Astrocyte (in vitro differentiated cells and primary cell): ENCODE measurements around the gene CTIF. TPM values are rescaled to one million over a fixed set of nuclear protein-coding genes. Genes with fewer than 3 reads are reported as not detected.

Experiments
- DNase-seq: peaks from one replicate; pipeline ENCODE4 v3.0.0-alpha.2; 2010; ENCODE audit warnings: low read depth
- FAIRE-seq: peaks from 2 replicates; lab custom pipeline; 2011; peaks lifted over from hg19 to GRCh38; lab: Jason Lieb, UNC
- H2AFZ ChIP-seq: 2 replicates; pipeline ENCODE4 v1.6.0; 2012; ENCODE audit warnings: low read depth, low read length, inconsistent platforms
- H3K27ac ChIP-seq: 2 replicates; pipeline ENCODE4 v1.5.1; 2011; ENCODE audit warnings: low read depth, low read length, inconsistent platforms
- H3K27me3 ChIP-seq: 2 replicates; pipeline ENCODE4 v1.6.0; 2011; ENCODE audit warnings: low read length, inconsistent platforms; ENCODE audit not compliant: insufficient read depth
- H3K36me3 ChIP-seq: 2 replicates; pipeline ENCODE4 v1.5.1; 2011; ENCODE audit warnings: low read length, inconsistent platforms; ENCODE audit not compliant: insufficient read depth
- H3K4me1 ChIP-seq: 2 replicates; pipeline ENCODE4 v1.5.1; 2011; ENCODE audit warnings: low read length, inconsistent platforms; ENCODE audit not compliant: insufficient read depth
- H3K4me2 ChIP-seq: 2 replicates; pipeline ENCODE4 v1.6.0; 2012; ENCODE audit warnings: low read length, inconsistent platforms
- H3K4me3 ChIP-seq: 2 replicates; pipeline ENCODE4 v1.5.1; 2011; ENCODE audit warnings: low read depth, mild to moderate bottlenecking, low read length, inconsistent platforms; ENCODE audit not compliant: insufficient read depth
- H3K79me2 ChIP-seq: 2 replicates; pipeline ENCODE4 v1.6.0; 2012; ENCODE audit warnings: mild to moderate bottlenecking, low read length, inconsistent platforms; ENCODE audit not compliant: insufficient read depth
- H3K9ac ChIP-seq: 2 replicates; pipeline ENCODE4 v1.6.0; 2012; ENCODE audit warnings: mild to moderate bottlenecking, low read length, inconsistent platforms
- H3K9me3 ChIP-seq: 2 replicates; pipeline ENCODE4 v1.5.1; 2012; ENCODE audit warnings: low read depth, mild to moderate bottlenecking, low read length, inconsistent platforms; ENCODE audit not compliant: insufficient read depth
- H4K20me1 ChIP-seq: 2 replicates; pipeline ENCODE4 v1.6.0; 2012; ENCODE audit warnings: low read length, inconsistent platforms; ENCODE audit not compliant: insufficient read depth
- H3K27ac Mint-ChIP-seq: one replicate; pipeline ENCODE4 v1.8.0; 2021; ENCODE audit warnings: mild to moderate bottlenecking, mixed read lengths; ENCODE audit not compliant: unreplicated experiment
- H3K27me3 Mint-ChIP-seq: one replicate; pipeline ENCODE4 v1.8.0; 2021; ENCODE audit warnings: low read depth, mixed read lengths; ENCODE audit not compliant: unreplicated experiment
- H3K36me3 Mint-ChIP-seq: one replicate; pipeline ENCODE4 v1.8.0; 2021; ENCODE audit warnings: low read depth, mixed read lengths; ENCODE audit not compliant: unreplicated experiment
- H3K4me1 Mint-ChIP-seq: one replicate; pipeline ENCODE4 v1.8.0; 2021; ENCODE audit warnings: low read depth, mixed read lengths; ENCODE audit not compliant: unreplicated experiment
- H3K4me3 Mint-ChIP-seq: one replicate; pipeline ENCODE4 v1.8.0; 2021; ENCODE audit warnings: mild to moderate bottlenecking, moderate library complexity, mixed read lengths; ENCODE audit not compliant: unreplicated experiment
- H3K9me3 Mint-ChIP-seq: one replicate; pipeline ENCODE4 v1.8.0; 2021; ENCODE audit warnings: mild to moderate bottlenecking, mixed read lengths; ENCODE audit not compliant: unreplicated experiment
- EZH2 ChIP-seq: IDR thresholded peaks from 2 replicates; pipeline ENCODE4 v1.6.1; 2012; ENCODE audit warnings: mild to moderate bottlenecking, low read length, inconsistent platforms; ENCODE audit not compliant: insufficient read depth
- total RNA-seq: library from RNA; stranded (reverse); gene quantifications from 2 replicates; pipeline ENCODE4 v1.2.1, GENCODE V29; 2021
- TF ChIP-seq, protein P1 (sequence below): IDR thresholded peaks from 2 replicates; pipeline ENCODE4 v1.5.1; 2011; ENCODE audit warnings: low read depth, mild to moderate bottlenecking, inconsistent platforms, low read length, moderate library complexity; ENCODE audit not compliant: insufficient read depth

The CTIF gene
- total RNA-seq, 1 donor from 2014 or later, result 101 TPM

DNA sequence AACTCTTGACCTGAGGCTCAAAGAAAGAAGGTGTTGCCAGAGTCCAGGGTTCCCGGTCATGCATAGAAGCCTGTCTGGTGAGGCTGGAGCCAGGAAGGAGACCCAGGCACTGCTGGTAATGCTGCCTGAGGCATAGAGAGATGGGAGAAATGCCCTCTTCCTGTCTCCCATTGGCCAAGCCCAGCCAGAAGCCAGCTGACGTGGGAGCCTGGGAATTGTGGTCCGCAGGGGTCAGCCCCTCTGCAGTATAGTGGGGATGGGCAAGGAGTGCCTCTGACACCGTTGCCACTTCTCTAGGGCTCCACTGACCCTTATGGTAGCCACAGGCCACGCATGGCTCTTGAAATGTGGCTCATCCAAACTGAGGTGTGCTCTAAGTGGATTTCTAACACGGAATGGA, 95.7 kb downstream of the CTIF start:
- Histone ChIP-seq H3K4me2 (no peak overlapping the region), H3K4me3 (no peak overlapping the region), H3K27ac (no peak overlapping the region), H3K36me3 (peaks cover 2% of the 10 kb centered on the region), H3K79me2 (peaks cover 30% of the 10 kb centered on the region), H2AFZ (no peak overlapping the region), H3K4me1 (peaks cover 7% of the 10 kb centered on the region), H3K27me3 (no peaks in the 10 kb centered on the region), H3K9ac (no peak overlapping the region), H3K9me3 (no peaks in the 10 kb centered on the region), H4K20me1 (peaks cover 27% of the 10 kb centered on the region)
- TF ChIP-seq EZH2, result no peak
- TF ChIP-seq, protein P1, sequence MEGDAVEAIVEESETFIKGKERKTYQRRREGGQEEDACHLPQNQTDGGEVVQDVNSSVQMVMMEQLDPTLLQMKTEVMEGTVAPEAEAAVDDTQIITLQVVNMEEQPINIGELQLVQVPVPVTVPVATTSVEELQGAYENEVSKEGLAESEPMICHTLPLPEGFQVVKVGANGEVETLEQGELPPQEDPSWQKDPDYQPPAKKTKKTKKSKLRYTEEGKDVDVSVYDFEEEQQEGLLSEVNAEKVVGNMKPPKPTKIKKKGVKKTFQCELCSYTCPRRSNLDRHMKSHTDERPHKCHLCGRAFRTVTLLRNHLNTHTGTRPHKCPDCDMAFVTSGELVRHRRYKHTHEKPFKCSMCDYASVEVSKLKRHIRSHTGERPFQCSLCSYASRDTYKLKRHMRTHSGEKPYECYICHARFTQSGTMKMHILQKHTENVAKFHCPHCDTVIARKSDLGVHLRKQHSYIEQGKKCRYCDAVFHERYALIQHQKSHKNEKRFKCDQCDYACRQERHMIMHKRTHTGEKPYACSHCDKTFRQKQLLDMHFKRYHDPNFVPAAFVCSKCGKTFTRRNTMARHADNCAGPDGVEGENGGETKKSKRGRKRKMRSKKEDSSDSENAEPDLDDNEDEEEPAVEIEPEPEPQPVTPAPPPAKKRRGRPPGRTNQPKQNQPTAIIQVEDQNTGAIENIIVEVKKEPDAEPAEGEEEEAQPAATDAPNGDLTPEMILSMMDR, result no peak
- Mint-ChIP-seq H3K36me3 (peaks cover 27% of the 10 kb centered on the region), H3K4me3 (no peak overlapping the region), H3K27me3 (no peaks in the 10 kb centered on the region), H3K9me3 (peaks cover 3% of the 10 kb centered on the region), H3K4me1 (peaks cover 25% of the 10 kb centered on the region), H3K27ac (no peak overlapping the region)
- DNase-seq (no peak), FAIRE-seq (no peak)

- Histone ChIP-seq H2AFZ (no peak overlapping the region), H3K9me3 (no peaks in the 10 kb centered on the region), H3K27ac (no peak overlapping the region), H3K4me2 (no peak overlapping the region), H3K4me3 (no peak overlapping the region), H3K4me1 (peaks cover 4% of the 10 kb centered on the region), H4K20me1 (peaks cover 31% of the 10 kb centered on the region), H3K79me2 (peaks cover 32% of the 10 kb centered on the region), H3K27me3 (no peaks in the 10 kb centered on the region), H3K9ac (no peak overlapping the region), H3K36me3 (peaks cover 2% of the 10 kb centered on the region)
- TF ChIP-seq, protein P1, result no peak
- TF ChIP-seq EZH2, result no peak
- Mint-ChIP-seq H3K36me3 (peaks cover 28% of the 10 kb centered on the region), H3K9me3 (peaks cover 3% of the 10 kb centered on the region), H3K27ac (peak overlapping the region; percentile 36), H3K27me3 (no peaks in the 10 kb centered on the region), H3K4me1 (peaks cover 21% of the 10 kb centered on the region), H3K4me3 (no peak overlapping the region)
- no peak for FAIRE-seq
- DNase-seq, result no peak
Measured at GRCh38 chr18:48634975-48635374, 96.1 kb downstream of the CTIF start.

DNA sequence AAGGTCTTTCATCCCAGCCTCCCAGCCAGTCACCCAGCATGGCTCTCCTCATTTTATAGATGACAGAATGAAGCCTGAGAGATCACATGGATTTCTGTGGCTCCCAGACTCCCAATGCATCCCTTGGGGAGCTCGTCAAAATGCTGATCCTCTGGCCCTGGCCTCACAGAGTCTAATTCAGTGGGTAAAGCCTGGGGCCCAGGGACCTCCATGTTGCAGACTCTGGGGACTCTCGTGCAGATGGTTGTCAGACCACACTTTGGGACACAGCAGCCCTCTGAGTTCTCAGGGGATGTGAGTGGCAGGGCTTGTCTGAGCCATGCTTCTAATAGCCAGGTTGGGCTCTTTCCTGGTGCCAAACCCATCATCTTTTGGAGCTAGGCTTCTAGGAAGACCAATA, 97.0 kb downstream of the CTIF start:
- Histone ChIP-seq H3K4me2 (no peak overlapping the region), H3K9me3 (no peaks in the 10 kb centered on the region), H3K27me3 (no peaks in the 10 kb centered on the region), H4K20me1 (peaks cover 37% of the 10 kb centered on the region), H3K79me2 (peaks cover 34% of the 10 kb centered on the region), H3K27ac (no peak overlapping the region), H3K4me3 (no peak overlapping the region), H2AFZ (no peak overlapping the region), H3K4me1 (peaks cover 8% of the 10 kb centered on the region), H3K9ac (no peak overlapping the region), H3K36me3 (peaks cover 2% of the 10 kb centered on the region)
- peaks cover 22% of the 10 kb centered on the region for H3K4me1 Mint-ChIP-seq
- no peak for FAIRE-seq
- no peak overlapping the region for H3K4me3 Mint-ChIP-seq
- peaks cover 3% of the 10 kb centered on the region for H3K9me3 Mint-ChIP-seq
- peaks cover 35% of the 10 kb centered on the region for H3K36me3 Mint-ChIP-seq
- H3K27me3 Mint-ChIP-seq, result no peaks in the 10 kb centered on the region
- no peak overlapping the region for H3K27ac Mint-ChIP-seq
- TF ChIP-seq, protein P1, result no peak
- TF ChIP-seq EZH2, result no peak
- no peak for DNase-seq
